GM23338 (cell line): ENCODE results near the gene CHCHD6. TPM values are rescaled to one million over a fixed set of nuclear protein-coding genes. Genes with fewer than 3 reads are reported as not detected.

ENCODE experiments used
- ATAC-seq: fragments of 200-7000 bp; cut with Tn5 transposase; 3 replicates; pipeline ENCODE4 v1.9.1; 2020
- DNase-seq: peaks from one replicate; pipeline ENCODE4 v3.0.0-alpha.2; 2015; ENCODE audit warnings: low spot score
- H2AFZ ChIP-seq: fragments of 200-600 bp; sonication (generic); 2 replicates; pipeline ENCODE4 v1.8.0; 2016; ENCODE audit warnings: antibody characterized with exemption, mild to moderate bottlenecking, moderate library complexity
- H3F3A ChIP-seq: fragments of 200-600 bp; sonication (generic); replicated peaks from 2 replicates; pipeline ENCODE4 v1.8.0; 2017; ENCODE audit warnings: antibody characterized with exemption, mixed run types, low read depth
- H3K27ac ChIP-seq: fragments of 200-600 bp; sonication (generic); 2 replicates; pipeline ENCODE4 v1.6.1; 2016; ENCODE audit warnings: low read depth
- H3K27me3 ChIP-seq: fragments of 200-600 bp; sonication (generic); 2 replicates; pipeline ENCODE4 v1.8.0; 2016; ENCODE audit warnings: mild to moderate bottlenecking, mixed run types, moderate library complexity; ENCODE audit not compliant: insufficient read depth
- H3K36me3 ChIP-seq: fragments of 200-600 bp; sonication (generic); 2 replicates; pipeline ENCODE4 v1.8.0; 2016; ENCODE audit warnings: mild to moderate bottlenecking; ENCODE audit not compliant: insufficient read depth
- H3K4me1 ChIP-seq: fragments of 200-600 bp; sonication (generic); 2 replicates; pipeline ENCODE4 v1.8.0; 2016; ENCODE audit warnings: mild to moderate bottlenecking, moderate library complexity; ENCODE audit not compliant: insufficient read depth
- H3K4me2 ChIP-seq: fragments of 200-600 bp; sonication (generic); 2 replicates; pipeline ENCODE4 v1.7.1; 2017; ENCODE audit warnings: mixed run types
- H3K4me3 ChIP-seq: fragments of 200-600 bp; sonication (generic); 2 replicates; pipeline ENCODE4 v1.6.1; 2016; ENCODE audit warnings: mixed run types
- H3K79me2 ChIP-seq: fragments of 200-600 bp; sonication (generic); replicated peaks from 2 replicates; pipeline ENCODE4 v1.8.0; 2017; ENCODE audit warnings: mild to moderate bottlenecking; ENCODE audit not compliant: insufficient read depth
- H3K9me2 ChIP-seq: fragments of 200-600 bp; sonication (generic); 2 replicates; pipeline ENCODE4 v1.8.0; 2017; ENCODE audit not compliant: insufficient read depth
- H4K20me1 ChIP-seq: fragments of 200-600 bp; sonication (generic); replicated peaks from 2 replicates; pipeline ENCODE4 v1.8.0; 2017; ENCODE audit warnings: mild to moderate bottlenecking; ENCODE audit not compliant: insufficient read depth
- H3K27ac Mint-ChIP-seq: 2 replicates; pipeline ENCODE4 v1.8.0; 2020; ENCODE audit warnings: inconsistent platforms, mild to moderate bottlenecking, moderate library complexity, mixed read lengths
- H3K27me3 Mint-ChIP-seq: 3 replicates; pipeline ENCODE4 v1.8.0; 2022; ENCODE audit warnings: low read depth, mild to moderate bottlenecking, moderate library complexity, mixed read lengths, inconsistent platforms; ENCODE audit not compliant: insufficient read depth, poor library complexity
- H3K36me3 Mint-ChIP-seq: 3 replicates; pipeline ENCODE4 v1.8.0; 2021; ENCODE audit warnings: low read depth, mild to moderate bottlenecking, inconsistent platforms, moderate library complexity, mixed read lengths
- H3K4me1 Mint-ChIP-seq: 3 replicates; pipeline ENCODE4 v1.8.0; 2020; ENCODE audit warnings: mild to moderate bottlenecking, inconsistent platforms, mixed read lengths
- H3K4me3 Mint-ChIP-seq: 3 replicates; pipeline ENCODE4 v1.8.0; 2021; ENCODE audit warnings: moderate library complexity, mild to moderate bottlenecking, inconsistent platforms, mixed read lengths
- H3K9me3 Mint-ChIP-seq: 3 replicates; pipeline ENCODE4 v1.8.0; 2020; ENCODE audit warnings: moderate library complexity, mild to moderate bottlenecking, inconsistent platforms, mixed read lengths
- CREB1 ChIP-seq: fragments of 250-450 bp; sonication (Bioruptor Pico); IDR thresholded peaks from 2 replicates; pipeline ENCODE4 v1.5.0; 2020; ENCODE audit warnings: low read depth, mild to moderate bottlenecking, moderate library complexity
- CTCF ChIP-seq, 2 experiments: fragments of 200-600 bp in 1 of 2; sonication (generic) in 1 of 2; conservative IDR thresholded peaks; 2 replicates each; pipeline versions ENCODE4 v1.5.1 to v1.6.1; 2016 to 2017; ENCODE audit warnings: antibody characterized with exemption in 2 of 2, low read depth in 2 of 2, mild to moderate bottlenecking in 2 of 2, moderate library complexity in 1 of 2
- EZH2 ChIP-seq: fragments of 200-600 bp; sonication (generic); IDR thresholded peaks from one replicate; pipeline ENCODE4 v1.8.0; 2017; ENCODE audit warnings: antibody characterized with exemption, mild to moderate bottlenecking, low read depth; ENCODE audit not compliant: unreplicated experiment
- JUNB ChIP-seq: IDR thresholded peaks from one replicate; pipeline ENCODE4 v1.6.1; 2016; ENCODE audit warnings: antibody characterized with exemption; ENCODE audit not compliant: unreplicated experiment
- STAT1 ChIP-seq: IDR thresholded peaks from one replicate; pipeline ENCODE4 v1.6.1; 2016; ENCODE audit warnings: antibody characterized with exemption; ENCODE audit not compliant: unreplicated experiment
- ZNF114 ChIP-seq: fragments of 250-450 bp; sonication (Bioruptor Pico); IDR thresholded peaks from 2 replicates; pipeline ENCODE4 v1.5.0; 2020; ENCODE audit warnings: mild to moderate bottlenecking, moderate library complexity
- ZNF462 ChIP-seq: fragments of 250-450 bp; sonication (Bioruptor Pico); IDR thresholded peaks from 2 replicates; pipeline ENCODE4 v1.5.0; 2020; ENCODE audit warnings: mild to moderate bottlenecking, moderate library complexity
- polyA plus RNA-seq: library from polyadenylated mRNA; unstranded; fragments of >200 nt; fragmentation: Nextera tagmentation; extraction: Ambion mirVana; gene quantifications from 2 replicates; pipeline ENCODE4 v1.2.1, GENCODE V29; 2016
- total RNA-seq: library from RNA; depleted of rRNA; stranded (reverse); fragments of >200 nt; shearing (Covaris generic); gene quantifications from 2 replicates; pipeline ENCODE4 v1.2.3, GENCODE V29; 2014

Gene CHCHD6
- total and polyA plus RNA-seq, 2 experiments from 2014 or later = 28.8 to 43.0 TPM

- TF ChIP-seq ZNF462 (CRISPR knock-in tag) (no peak), ZNF114 (no peak), JUNB (no peak), STAT1 (no peak), CREB1 (CRISPR knock-in tag) (no peak)
Observed at GRCh38 chr3:127003601-127004280, 299.7 kb downstream of the CHCHD6 start (continued).

GRCh38 chr3:127004641-127005397 is 300.8 kb downstream of the CHCHD6 start:
- Mint-ChIP-seq H3K27ac (no peak overlapping the region), H3K27me3 (peaks cover 8% of the 10 kb centered on the region), H3K9me3 (no peaks in the 10 kb centered on the region; the same call in 2 of the 3 replicates), H3K4me3 (no peak overlapping the region), H3K36me3 (peaks cover 6% of the 10 kb centered on the region; the same call in 2 of the 3 replicates), H3K4me1 (peaks cover 19% of the 10 kb centered on the region)
- no peaks in the 10 kb centered on the region for H3K36me3 ChIP-seq
- H3K4me2 ChIP-seq = no peak overlapping the region
- no peak overlapping the region for H3K4me3 ChIP-seq
- no peaks in the 10 kb centered on the region for H3K79me2 ChIP-seq
- H3K9me2 ChIP-seq = no peaks in the 10 kb centered on the region
- H3F3A ChIP-seq = no peaks in the 10 kb centered on the region
- no peak for TF ChIP-seq EZH2
- TF ChIP-seq ZNF114 = no peak
- no peak for TF ChIP-seq JUNB
- peak; percentile 25 to 46; a peak in 2 of 4 replicates for TF ChIP-seq CTCF (conservative IDR thresholded peaks at IDR 0.05; ENCODE audit: low read depth in 2 of 2)
- no peaks in the 10 kb centered on the region for H4K20me1 ChIP-seq
- peaks cover 10% of the 10 kb centered on the region; the same call in 1 of the 2 replicates for H3K4me1 ChIP-seq
- H2AFZ ChIP-seq = no peak overlapping the region
- ATAC-seq = no peak
- no peak for DNase-seq
- H3K27me3 ChIP-seq = no peaks in the 10 kb centered on the region
- no peak overlapping the region for H3K27ac ChIP-seq
